T-cell (primary cell): ENCODE data around the gene KRTAP5-1. TPM values are rescaled to one million over a fixed set of nuclear protein-coding genes. Genes with fewer than 3 reads are reported as not detected.

ENCODE experiments used
- ATAC-seq, 4 experiments: fragments of 200-7000 bp in 3 of 4; fragments of 150-1000 bp in 1 of 4; cut with Tn5 transposase; replicated peaks in 1 of 4; 1 replicate in 3 of 4; 2 replicates in 1 of 4; pipeline ENCODE4 v1.10.0; 2021; ENCODE audit warnings: moderate library complexity in 3 of 4, mild to moderate bottlenecking in 2 of 4, moderate number of reproducible peaks in 1 of 4
- CTCF ChIA-PET, 2 donors: fragments of 300-600 bp; sonication (Branson Sonifier 250); formaldehyde crosslinking; loops; one replicate each; lab custom pipeline; 2022; ENCODE audit warnings: antibody characterized with exemption in 2 of 2; lab: Charles Lee
- POLR2A ChIA-PET, 2 donors: fragments of 300-600 bp; sonication (Branson Sonifier 250); formaldehyde crosslinking; loops; one replicate each; lab custom pipeline; 2022; ENCODE audit warnings: antibody characterized with exemption in 2 of 2; lab: Charles Lee
- DNase-seq, 35 experiments: peaks; one replicate each; pipeline versions ENCODE4 v3.0.0 to v3.0.0-alpha.2; 2013 to 2023
- H3K27ac ChIP-seq: one replicate; pipeline ENCODE4 v1.5.1; 2013; ENCODE audit warnings: low read length
- H3K27me3 ChIP-seq, 2 experiments: replicated peaks in 1 of 2; 1 replicate in 1 of 2; 2 replicates in 1 of 2; pipeline versions ENCODE4 v1.6.1 to v1.7.0; 2013; ENCODE audit warnings: low read length in 1 of 2, mixed read lengths in 1 of 2; ENCODE audit not compliant: control insufficient read depth in 2 of 2, insufficient read depth in 2 of 2; ENCODE audit errors: extremely low read depth in 1 of 2
- H3K36me3 ChIP-seq, 2 donors: 1 replicate in 1 of 2; 2 replicates in 1 of 2; pipeline versions ENCODE4 v1.6.1 to v1.7.0; 2013; ENCODE audit warnings: low read length in 1 of 2; ENCODE audit not compliant: control insufficient read depth in 2 of 2, insufficient read depth in 1 of 2; ENCODE audit errors: extremely low read depth in 1 of 2
- H3K4me1 ChIP-seq, 2 experiments: 1 replicate in 1 of 2; 2 replicates in 1 of 2; pipeline versions ENCODE4 v1.6.1 to v1.7.0; 2013; ENCODE audit warnings: low read length in 2 of 2, mixed read lengths in 1 of 2; ENCODE audit not compliant: insufficient read depth in 2 of 2, control insufficient read depth in 1 of 2; ENCODE audit errors: extremely low read depth in 1 of 2
- H3K4me3 ChIP-seq, 2 donors: 1 replicate in 1 of 2; 2 replicates in 1 of 2; pipeline versions ENCODE4 v1.5.1 to v1.7.0; 2013; ENCODE audit warnings: mild to moderate bottlenecking in 2 of 2, low read length in 1 of 2, moderate library complexity in 1 of 2; ENCODE audit not compliant: control insufficient read depth in 1 of 2; ENCODE audit errors: extremely low read depth in 1 of 2
- H3K9me3 ChIP-seq: 2 replicates; pipeline ENCODE4 v1.7.0; 2013
- H3K27ac Mint-ChIP-seq, 2 donors: one replicate each; pipeline ENCODE4 v1.8.0; 2020 to 2021; ENCODE audit warnings: mild to moderate bottlenecking in 2 of 2, mixed read lengths in 2 of 2
- H3K27me3 Mint-ChIP-seq, 2 donors: one replicate each; pipeline ENCODE4 v1.8.0; 2021 to 2022; ENCODE audit warnings: mixed read lengths in 2 of 2
- H3K36me3 Mint-ChIP-seq: one replicate; pipeline ENCODE4 v1.8.0; 2021; ENCODE audit warnings: mixed read lengths
- H3K4me1 Mint-ChIP-seq, 3 donors: one replicate each; pipeline ENCODE4 v1.8.0; 2020 to 2022; ENCODE audit warnings: mixed read lengths in 3 of 3, mild to moderate bottlenecking in 1 of 3
- H3K4me3 Mint-ChIP-seq, 3 donors: one replicate each; pipeline ENCODE4 v1.8.0; 2020 to 2022; ENCODE audit warnings: mild to moderate bottlenecking in 3 of 3, mixed read lengths in 3 of 3, moderate library complexity in 3 of 3
- H3K9me3 Mint-ChIP-seq, 3 donors: one replicate each; pipeline ENCODE4 v1.8.0; 2020 to 2022; ENCODE audit warnings: mixed read lengths in 3 of 3
- WGBS: methylation state at CpG from one replicate; pipeline ENCODE4 v1.1.5; 2013; ENCODE audit warnings: missing lambda C conversion rate; ENCODE audit not compliant: insufficient coverage; 5-methylcytosine and 5-hydroxymethylcytosine counted together
- total RNA-seq, 35 experiments: library from RNA in 6 of 35; stranded (reverse) in 6 of 35; fragments of 120-200 nt in 1 of 35; gene quantifications; one replicate each; pipeline versions ENCODE4 v1.2.1 to v1.2.4 and lab custom pipeline; 2013 to 2026

KRTAP5-1 gene
- total RNA-seq, 5 donors from 2014 or later (not counting 1 experiment from before 2014, with no cell fraction given) = not detected

DNA sequence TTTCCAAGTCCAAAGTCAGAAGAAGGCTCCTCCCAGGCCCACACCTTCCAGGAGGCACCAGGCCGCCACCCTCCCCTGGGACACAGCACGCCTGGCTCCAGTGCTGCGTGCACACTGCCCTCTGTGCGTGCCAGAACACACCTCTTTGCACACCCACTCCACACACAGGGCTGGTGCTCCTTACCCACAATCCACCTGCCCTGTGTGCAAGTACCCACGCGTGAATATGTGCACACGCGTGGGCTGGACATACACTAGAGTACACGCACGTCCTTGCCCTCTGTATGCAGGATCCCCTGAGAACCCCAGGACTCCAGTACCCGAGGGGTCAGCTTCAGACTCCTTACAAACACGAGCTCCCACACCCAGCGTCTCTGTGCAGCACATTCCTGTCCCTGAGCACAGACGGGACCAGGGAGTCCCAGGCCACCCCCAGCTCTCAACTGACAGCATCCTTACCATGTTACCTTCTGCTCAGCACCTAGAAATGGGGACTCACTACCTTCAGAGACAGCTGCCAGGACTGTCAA lies 15.8 kb downstream of the KRTAP5-1 start:
- peaks cover 0 to 1% of the 10 kb centered on the region in 2 donors for H3K27me3 Mint-ChIP-seq
- Histone ChIP-seq H3K36me3 (no peaks in the 10 kb centered on the region), H3K27me3 (peaks cover 0 to 22% of the 10 kb centered on the region in 2 experiments), H3K4me1 (peaks cover 12 to 76% of the 10 kb centered on the region in 2 experiments), H3K9me3 (no peaks in the 10 kb centered on the region), H3K4me3 (no peak overlapping the region), H3K27ac (no peak overlapping the region)
- H3K4me1 Mint-ChIP-seq = peaks cover 26 to 29% (median 27%) of the 10 kb centered on the region in 3 donors
- 90% methylated on average over 14 of the region's 14 CpGs for WGBS
- CTCF ChIA-PET = interaction anchor here in 1 of 2 donors (0.7 kb wide), 1 partner anchor 22 kb away, joined by 5 read pairs; no protein-coding TSS in a partner anchor
- no peaks in the 10 kb centered on the region for H3K36me3 Mint-ChIP-seq
- POLR2A ChIA-PET = interaction anchor here in 1 of 2 donors (1.0 kb wide), 1 partner anchor 10 kb away, joined by 3 read pairs; no protein-coding TSS in a partner anchor
- H3K9me3 Mint-ChIP-seq = no peaks in the 10 kb centered on the region
- H3K27ac Mint-ChIP-seq = peak overlapping the region; percentile 31 to 55
- DNase-seq (no peak), ATAC-seq (no peak)
- H3K4me3 Mint-ChIP-seq = peak overlapping the region; percentile 14 to 73 (median 57)

DNA sequence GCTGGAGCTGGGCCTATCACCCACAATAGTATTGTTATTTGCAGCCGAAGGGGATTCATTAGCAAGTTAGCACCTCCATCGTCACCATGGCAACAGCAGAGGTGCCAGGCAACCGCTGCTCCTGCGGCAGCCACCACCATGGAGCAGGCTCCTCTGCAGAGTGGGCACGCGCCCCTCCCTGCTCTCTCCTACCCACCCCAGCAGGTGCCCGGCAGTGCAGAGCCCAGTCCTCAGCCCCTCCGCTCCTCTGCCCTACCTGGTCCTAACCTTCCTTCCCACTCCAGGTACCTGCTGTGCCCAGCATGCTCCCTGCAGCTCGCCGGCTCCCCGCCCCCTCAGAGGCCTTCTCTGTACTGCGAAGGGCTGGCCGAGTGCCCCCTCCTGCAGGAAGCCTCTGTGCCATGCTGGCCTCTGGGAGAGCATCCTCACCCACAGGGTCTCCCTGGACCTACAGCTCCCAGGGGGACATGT lies 16.6 kb downstream of the KRTAP5-1 start:
- Mint-ChIP-seq H3K36me3 (no peaks in the 10 kb centered on the region), H3K27me3 (peaks cover 0 to 1% of the 10 kb centered on the region in 2 donors), H3K4me3 (peak overlapping the region in 1 of 3 donors; percentile 42), H3K4me1 (peaks cover 19 to 25% (median 21%) of the 10 kb centered on the region in 3 donors), H3K27ac (no peak overlapping the region), H3K9me3 (no peaks in the 10 kb centered on the region)
- POLR2A ChIA-PET = interaction anchor here (0.6 to 1.8 kb wide), 3 partner anchors 8 to 15 kb away, joined by 3 to 5 read pairs (median 4); no protein-coding TSS in a partner anchor
- no peaks in the 10 kb centered on the region for H3K9me3 ChIP-seq
- CTCF ChIA-PET = interaction anchor here (0.5 to 0.9 kb wide), 2 partner anchors 22 to 72 kb away, joined by 3 to 4 read pairs; no protein-coding TSS in a partner anchor
- peaks cover 0 to under 1% of the 10 kb centered on the region in 2 donors for H3K36me3 ChIP-seq
- H3K4me3 ChIP-seq = no peak overlapping the region
- no peak overlapping the region for H3K27ac ChIP-seq
- WGBS = 46% methylated on average over 12 of the region's 13 CpGs
- ATAC-seq (no peak), DNase-seq (peak in 33 of 35 experiments; percentile 37 to 86 (median 66))
- H3K4me1 ChIP-seq = peaks cover 12 to 67% of the 10 kb centered on the region in 2 experiments
- H3K27me3 ChIP-seq = peaks cover 0 to 22% of the 10 kb centered on the region in 2 experiments

DNA sequence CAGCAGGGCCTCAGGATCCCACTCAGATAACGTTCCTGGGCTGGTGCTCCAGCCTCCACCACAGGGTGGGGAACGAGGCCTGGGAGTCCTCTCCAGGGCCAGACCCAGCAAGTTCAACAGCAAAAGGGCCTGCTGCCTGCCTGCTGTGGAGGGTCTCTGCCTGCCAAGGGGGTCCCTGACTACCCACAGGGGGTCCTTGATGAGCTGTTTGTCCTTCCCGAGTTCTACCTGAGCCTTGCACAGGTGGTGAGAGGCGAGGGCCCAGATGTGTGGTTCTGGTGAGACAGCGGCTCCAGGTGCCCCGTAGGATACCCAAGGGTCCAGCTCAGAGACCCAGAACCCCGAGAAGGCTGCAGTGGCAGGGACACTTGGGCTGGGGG lies 17.4 kb downstream of the KRTAP5-1 start:
- no peak overlapping the region for H3K4me3 ChIP-seq
- POLR2A ChIA-PET = interaction anchor here (1.6 to 1.8 kb wide), 2 partner anchors 12 to 14 kb away, joined by 4 to 5 read pairs; no protein-coding TSS in a partner anchor
- H3K4me1 Mint-ChIP-seq = peaks cover 16 to 23% (median 19%) of the 10 kb centered on the region in 3 donors
- H3K4me3 Mint-ChIP-seq = no peak overlapping the region
- no peaks in the 10 kb centered on the region for H3K9me3 Mint-ChIP-seq
- H3K27me3 Mint-ChIP-seq = peaks cover 0 to 1% of the 10 kb centered on the region in 2 donors
- DNase-seq (peak in 1 of 35 experiments; percentile 21), ATAC-seq (no peak)
- peaks cover 0 to 5% of the 10 kb centered on the region in 2 donors for H3K36me3 ChIP-seq
- H3K27ac ChIP-seq = peak overlapping the region; percentile 41
- H3K36me3 Mint-ChIP-seq = no peaks in the 10 kb centered on the region
- no peaks in the 10 kb centered on the region for H3K9me3 ChIP-seq
- H3K27me3 ChIP-seq = peaks cover 0 to 27% of the 10 kb centered on the region in 2 experiments
- H3K4me1 ChIP-seq = peaks cover 11 to 61% of the 10 kb centered on the region in 2 experiments
- 61% methylated on average over 2 of the region's 7 CpGs for WGBS
- H3K27ac Mint-ChIP-seq = no peak overlapping the region
- CTCF ChIA-PET = interaction anchor here in 1 of 2 donors (0.9 kb wide), 1 partner anchor 21 kb away, joined by 4 read pairs; no protein-coding TSS in a partner anchor

DNA sequence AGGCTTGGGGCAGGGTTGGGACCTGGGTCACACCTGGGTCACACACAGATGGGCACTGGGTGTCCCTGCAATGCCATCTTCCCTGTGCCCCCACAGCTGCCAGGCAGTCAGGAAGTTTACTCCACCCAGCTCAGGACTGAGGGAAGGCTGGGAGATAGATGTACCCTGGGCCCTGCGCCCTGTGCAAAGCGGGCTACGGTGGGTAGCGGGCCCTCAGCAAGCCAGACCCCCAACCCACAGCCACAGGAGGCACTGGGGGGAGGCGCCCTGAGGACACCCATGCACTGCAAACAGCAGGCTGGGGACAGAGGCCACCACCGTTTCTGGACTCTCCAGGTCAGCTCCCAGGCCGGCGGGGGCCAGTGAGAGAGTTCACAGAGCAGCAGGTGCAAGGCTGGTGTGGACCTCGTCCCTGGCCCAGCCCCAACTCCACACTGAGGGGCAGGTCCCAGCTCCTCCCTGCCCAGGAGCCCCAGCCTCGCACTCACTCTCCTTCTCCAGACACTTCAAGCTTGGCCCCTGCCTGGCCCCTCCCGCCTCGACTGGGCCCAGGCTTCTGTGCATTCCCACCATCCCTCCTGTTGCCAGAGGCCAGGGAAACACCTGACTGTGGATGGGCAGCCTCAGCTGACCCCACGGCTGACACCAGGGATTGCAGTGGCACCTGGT lies 17.9 kb downstream of the KRTAP5-1 start:
- H3K4me3 Mint-ChIP-seq = no peak overlapping the region
- Histone ChIP-seq H3K9me3 (no peaks in the 10 kb centered on the region), H3K36me3 (peaks cover 0 to 5% of the 10 kb centered on the region in 2 donors), H3K4me1 (peaks cover 11 to 58% of the 10 kb centered on the region in 2 experiments), H3K4me3 (no peak overlapping the region), H3K27me3 (peaks cover 0 to 27% of the 10 kb centered on the region in 2 experiments), H3K27ac (no peak overlapping the region)
- POLR2A ChIA-PET = interaction anchor here (1.6 to 1.8 kb wide), 2 partner anchors 11 to 13 kb away, joined by 4 to 5 read pairs; no protein-coding TSS in a partner anchor
- peaks cover 16 to 23% (median 19%) of the 10 kb centered on the region in 3 donors for H3K4me1 Mint-ChIP-seq
- H3K9me3 Mint-ChIP-seq = no peaks in the 10 kb centered on the region
- ATAC-seq = no peak
- no peak for DNase-seq
- 69% methylated on average over 5 of the region's 13 CpGs for WGBS
- peaks cover 0 to 1% of the 10 kb centered on the region in 2 donors for H3K27me3 Mint-ChIP-seq
- peaks cover 3% of the 10 kb centered on the region for H3K36me3 Mint-ChIP-seq
- CTCF ChIA-PET = no interaction called here
- no peak overlapping the region for H3K27ac Mint-ChIP-seq

DNA sequence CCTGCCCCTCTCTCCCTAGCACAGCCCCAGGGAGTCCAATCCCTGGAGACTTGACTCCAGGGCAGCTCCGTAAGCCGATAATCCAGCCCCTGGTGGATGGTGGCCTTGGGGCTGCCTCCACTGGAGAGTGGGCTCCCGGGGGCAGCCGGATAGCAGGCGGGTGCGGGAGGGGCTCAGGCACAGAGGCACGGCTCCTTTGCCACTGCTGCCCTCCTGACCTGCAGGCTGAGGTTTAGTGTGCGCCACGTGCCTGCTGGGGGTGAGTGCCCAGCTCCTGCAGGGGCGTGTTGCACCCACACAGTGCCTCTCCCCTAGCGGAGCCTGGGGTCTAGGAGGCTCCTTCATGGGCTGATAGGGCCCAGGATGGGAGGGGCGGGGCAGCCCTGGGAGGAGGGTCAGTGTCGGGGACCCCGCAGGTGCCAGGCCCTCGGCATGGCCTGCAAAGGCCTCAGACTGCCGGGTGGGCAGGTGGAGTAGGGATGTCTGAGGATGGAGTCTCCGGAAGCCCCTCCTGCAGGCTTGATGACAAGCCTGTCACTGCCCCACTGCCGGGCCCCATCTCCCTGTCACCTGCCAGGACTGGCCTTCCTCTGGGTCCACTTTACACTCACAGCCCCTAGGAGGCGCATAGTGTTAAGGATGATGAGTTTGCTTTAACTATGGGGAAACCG lies 18.6 kb downstream of the KRTAP5-1 start:
- Mint-ChIP-seq H3K9me3 (no peaks in the 10 kb centered on the region), H3K27me3 (peaks cover 0 to 1% of the 10 kb centered on the region in 2 donors), H3K36me3 (peaks cover 3% of the 10 kb centered on the region), H3K4me1 (peaks cover 16 to 23% (median 19%) of the 10 kb centered on the region in 3 donors), H3K4me3 (no peak overlapping the region), H3K27ac (no peak overlapping the region)
- no peak overlapping the region for H3K4me3 ChIP-seq
- peaks cover 11 to 58% of the 10 kb centered on the region in 2 experiments for H3K4me1 ChIP-seq
- ATAC-seq (no peak), DNase-seq (peak in 2 of 35 experiments; percentile 18 to 34)
- peaks cover 0 to 5% of the 10 kb centered on the region in 2 donors for H3K36me3 ChIP-seq
- ChIA-PET POLR2A (interaction anchor here in 1 of 2 donors (1.2 to 1.8 kb wide), 2 partner anchors 10 to 11 kb away, joined by 4 to 5 read pairs; no protein-coding TSS in a partner anchor), CTCF (interaction anchor here in 1 of 2 donors (1.6 kb wide), 1 partner anchor 8 kb away, joined by 5 read pairs; no protein-coding TSS in a partner anchor)
- H3K27me3 ChIP-seq = peaks cover 0 to 31% of the 10 kb centered on the region in 2 experiments
- no peaks in the 10 kb centered on the region for H3K9me3 ChIP-seq
- no peak overlapping the region for H3K27ac ChIP-seq
- 82% methylated on average over 13 of the region's 20 CpGs for WGBS
